HepG2 (cell line): Measurements from ENCODE around the gene CMIP. TPM values are rescaled to one million over a fixed set of nuclear protein-coding genes. Genes with fewer than 3 reads are reported as not detected.

Experiments
- AHR ChIP-seq: IDR thresholded peaks from 2 replicates; pipeline ENCODE4 v1.6.1; 2018; ENCODE audit warnings: missing genetic modification reagents, missing compliant biosample characterization
- CEBPG ChIP-seq: IDR thresholded peaks from 2 replicates; pipeline ENCODE4 v1.6.1; 2016
- GATAD2A ChIP-seq: IDR thresholded peaks from 2 replicates; pipeline ENCODE4 v1.6.1; 2016
- IRX3 ChIP-seq: sonication (generic); formaldehyde crosslinking; IDR thresholded peaks from 2 replicates; pipeline ENCODE4 v1.8.1; 2023; ENCODE audit warnings: mild to moderate bottlenecking, low read depth, missing genetic modification reagents, borderline replicate concordance
- PAWR ChIP-seq: sonication (generic); formaldehyde crosslinking; IDR thresholded peaks from 2 replicates; pipeline ENCODE4 v1.4.0; 2020; ENCODE audit warnings: missing genetic modification reagents, mild to moderate bottlenecking, borderline replicate concordance
- SIN3A ChIP-seq: IDR thresholded peaks from 2 replicates; pipeline ENCODE4 v1.6.1; 2011; ENCODE audit warnings: low read depth, mild to moderate bottlenecking, control low read depth, low read length, borderline replicate concordance
- SRSF1 ChIP-seq: fragments of 200-400 bp; formaldehyde crosslinking; optimal IDR thresholded peaks from 2 replicates; pipeline ENCODE3; 2017; ENCODE audit warnings: mild to moderate bottlenecking, low read depth, low read length, moderate library complexity
- ZFP1 ChIP-seq: IDR thresholded peaks from 2 replicates; pipeline ENCODE4 v1.6.1; 2016
- ZGPAT ChIP-seq: IDR thresholded peaks from 2 replicates; pipeline ENCODE4 v1.6.1; 2016; ENCODE audit warnings: mild to moderate bottlenecking
- ZNF235 ChIP-seq: sonication (generic); formaldehyde crosslinking; IDR thresholded peaks from 2 replicates; pipeline ENCODE4 v1.8.1; 2023; ENCODE audit warnings: mild to moderate bottlenecking, missing genetic modification reagents, borderline replicate concordance
- ZNF383 ChIP-seq: sonication (generic); formaldehyde crosslinking; IDR thresholded peaks from 2 replicates; pipeline ENCODE4 v1.4.0; 2020; ENCODE audit warnings: missing genetic modification reagents, mild to moderate bottlenecking, borderline replicate concordance
- ZSCAN30 ChIP-seq: sonication (generic); formaldehyde crosslinking; IDR thresholded peaks from 2 replicates; pipeline ENCODE4 v1.5.0; 2020; ENCODE audit warnings: mild to moderate bottlenecking, missing genetic modification reagents
- polyA plus RNA-seq, 8 experiments: library from polyadenylated mRNA; depleted of rRNA in 3 of 8; stranded (reverse) in 7 of 8; unstranded in 1 of 8; fragments of >200 nt; fragmentation: Illumina TruSeq in 4 of 8; extraction: Trizol in 4 of 8; gene quantifications; 2 replicates each; pipeline versions ENCODE4 v1.2.1 to v1.2.3, GENCODE V29; 2011 to 2016; ENCODE audit warnings: low read depth in 4 of 8, missing spikeins in 1 of 8, mixed read lengths in 1 of 8; ENCODE audit not compliant: insufficient read depth in 1 of 8
- total RNA-seq, 5 experiments: library from RNA; depleted of rRNA; stranded (reverse); fragments of >200 nt; fragmentation: Illumina TruSeq; extraction: Trizol; gene quantifications; 2 replicates each; pipeline ENCODE4 v1.2.3, GENCODE V29; 2016; ENCODE audit warnings: low read depth in 1 of 5
- TF ChIP-seq, protein P1 (sequence below): sonication (generic); formaldehyde crosslinking; IDR thresholded peaks from 2 replicates; pipeline ENCODE4 v1.4.0; 2020; ENCODE audit warnings: mild to moderate bottlenecking, missing genetic modification reagents
- TF ChIP-seq, protein P2 (sequence below): sonication (generic); formaldehyde crosslinking; conservative IDR thresholded peaks from 2 replicates; pipeline ENCODE4 v1.4.0; 2020; ENCODE audit warnings: mild to moderate bottlenecking, missing genetic modification reagents, moderate library complexity
- TF ChIP-seq, protein P3 (sequence below): IDR thresholded peaks from 2 replicates; pipeline ENCODE4 v1.6.1; 2018; ENCODE audit warnings: missing genetic modification reagents, mild to moderate bottlenecking, missing compliant biosample characterization

Gene CMIP
- total and polyA plus RNA-seq, 2 of the 13 experiments (the other 11 are each of a cell fraction or from before 2014, with no cell fraction given), result 10.9 to 18.1 TPM

DNA sequence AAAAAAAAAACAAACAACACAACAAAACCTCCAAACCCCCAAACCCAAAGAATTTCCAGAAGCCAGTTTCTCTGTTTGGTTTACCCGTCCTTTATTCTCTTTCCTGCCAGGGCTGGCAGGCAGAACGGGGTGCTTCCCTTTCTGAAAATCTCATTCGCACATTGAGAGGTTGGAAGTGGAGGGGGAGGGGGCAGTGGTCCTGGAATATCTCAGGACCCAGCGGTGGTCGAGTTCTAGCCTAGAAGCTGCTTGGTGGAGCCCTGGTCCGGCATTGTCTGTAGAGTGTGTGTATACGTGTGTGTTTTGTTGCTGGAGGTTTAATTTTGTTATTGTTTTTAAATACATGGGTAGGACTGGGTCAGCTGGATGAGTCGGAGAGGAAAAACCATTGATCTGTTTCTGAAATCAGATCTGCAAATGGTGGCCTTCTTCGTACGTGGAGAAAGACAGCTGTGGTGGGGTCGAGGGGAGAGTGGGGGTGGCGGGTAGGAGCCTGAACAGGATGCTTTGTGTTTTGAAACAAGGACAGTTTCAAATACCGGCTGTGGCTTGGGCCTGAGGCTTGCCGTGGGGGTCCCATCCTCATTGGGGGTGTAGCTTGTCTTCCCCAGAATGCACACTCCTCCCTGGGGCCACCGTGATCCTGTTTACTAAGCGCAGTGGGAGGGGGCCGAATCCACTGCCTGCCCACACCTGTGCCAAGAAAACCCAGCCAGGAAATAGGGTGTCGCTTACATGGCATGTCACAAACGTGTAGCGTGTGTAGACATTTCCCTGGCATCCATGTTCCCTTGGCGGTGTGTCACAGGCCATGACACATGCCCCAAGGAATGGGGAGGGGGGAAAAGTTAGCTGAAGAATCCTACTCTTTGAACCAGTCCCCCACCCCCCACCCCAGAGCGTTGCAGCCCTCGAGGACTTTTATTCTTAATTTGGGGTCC, 1.6 kb downstream of the CMIP start (continued):
- TF ChIP-seq SRSF1, result peak; percentile 41
- TF ChIP-seq, protein P1, sequence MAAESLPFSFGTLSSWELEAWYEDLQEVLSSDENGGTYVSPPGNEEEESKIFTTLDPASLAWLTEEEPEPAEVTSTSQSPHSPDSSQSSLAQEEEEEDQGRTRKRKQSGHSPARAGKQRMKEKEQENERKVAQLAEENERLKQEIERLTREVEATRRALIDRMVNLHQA (CRISPR knock-in tag), result no peak
- 0 out of 2 replicates have a peak, but pooled peaks have one; percentile 3 for TF ChIP-seq CEBPG (CRISPR knock-in tag)
- TF ChIP-seq, protein P2, sequence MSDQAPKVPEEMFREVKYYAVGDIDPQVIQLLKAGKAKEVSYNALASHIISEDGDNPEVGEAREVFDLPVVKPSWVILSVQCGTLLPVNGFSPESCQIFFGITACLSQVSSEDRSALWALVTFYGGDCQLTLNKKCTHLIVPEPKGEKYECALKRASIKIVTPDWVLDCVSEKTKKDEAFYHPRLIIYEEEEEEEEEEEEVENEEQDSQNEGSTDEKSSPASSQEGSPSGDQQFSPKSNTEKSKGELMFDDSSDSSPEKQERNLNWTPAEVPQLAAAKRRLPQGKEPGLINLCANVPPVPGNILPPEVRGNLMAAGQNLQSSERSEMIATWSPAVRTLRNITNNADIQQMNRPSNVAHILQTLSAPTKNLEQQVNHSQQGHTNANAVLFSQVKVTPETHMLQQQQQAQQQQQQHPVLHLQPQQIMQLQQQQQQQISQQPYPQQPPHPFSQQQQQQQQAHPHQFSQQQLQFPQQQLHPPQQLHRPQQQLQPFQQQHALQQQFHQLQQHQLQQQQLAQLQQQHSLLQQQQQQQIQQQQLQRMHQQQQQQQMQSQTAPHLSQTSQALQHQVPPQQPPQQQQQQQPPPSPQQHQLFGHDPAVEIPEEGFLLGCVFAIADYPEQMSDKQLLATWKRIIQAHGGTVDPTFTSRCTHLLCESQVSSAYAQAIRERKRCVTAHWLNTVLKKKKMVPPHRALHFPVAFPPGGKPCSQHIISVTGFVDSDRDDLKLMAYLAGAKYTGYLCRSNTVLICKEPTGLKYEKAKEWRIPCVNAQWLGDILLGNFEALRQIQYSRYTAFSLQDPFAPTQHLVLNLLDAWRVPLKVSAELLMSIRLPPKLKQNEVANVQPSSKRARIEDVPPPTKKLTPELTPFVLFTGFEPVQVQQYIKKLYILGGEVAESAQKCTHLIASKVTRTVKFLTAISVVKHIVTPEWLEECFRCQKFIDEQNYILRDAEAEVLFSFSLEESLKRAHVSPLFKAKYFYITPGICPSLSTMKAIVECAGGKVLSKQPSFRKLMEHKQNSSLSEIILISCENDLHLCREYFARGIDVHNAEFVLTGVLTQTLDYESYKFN, result 0 out of 2 replicates have a peak, but pooled peaks have one; percentile 12
- peak; percentile 38; the same call in 1 of the 2 replicates for TF ChIP-seq ZGPAT (CRISPR knock-in tag)
- TF ChIP-seq ZNF235 (CRISPR knock-in tag), result no peak
- TF ChIP-seq ZNF383 (CRISPR knock-in tag), result no peak
- TF ChIP-seq ZSCAN30 (CRISPR knock-in tag), result 0 out of 2 replicates have a peak, but pooled peaks have one; percentile 47
- TF ChIP-seq PAWR, result no peak
- no peak for TF ChIP-seq AHR (CRISPR knock-in tag)
- TF ChIP-seq SIN3A, result peak; percentile 44; the same call in 1 of the 2 replicates
- TF ChIP-seq IRX3, result no peak
- TF ChIP-seq, protein P3, sequence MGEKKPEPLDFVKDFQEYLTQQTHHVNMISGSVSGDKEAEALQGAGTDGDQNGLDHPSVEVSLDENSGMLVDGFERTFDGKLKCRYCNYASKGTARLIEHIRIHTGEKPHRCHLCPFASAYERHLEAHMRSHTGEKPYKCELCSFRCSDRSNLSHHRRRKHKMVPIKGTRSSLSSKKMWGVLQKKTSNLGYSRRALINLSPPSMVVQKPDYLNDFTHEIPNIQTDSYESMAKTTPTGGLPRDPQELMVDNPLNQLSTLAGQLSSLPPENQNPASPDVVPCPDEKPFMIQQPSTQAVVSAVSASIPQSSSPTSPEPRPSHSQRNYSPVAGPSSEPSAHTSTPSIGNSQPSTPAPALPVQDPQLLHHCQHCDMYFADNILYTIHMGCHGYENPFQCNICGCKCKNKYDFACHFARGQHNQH, result 0 out of 2 replicates have a peak, but pooled peaks have one; percentile 0
- peak; percentile 28; the same call in 1 of the 2 replicates for TF ChIP-seq GATAD2A (CRISPR knock-in tag)
- no peak; the same call in 1 of the 2 replicates for TF ChIP-seq ZFP1 (CRISPR knock-in tag)
